H9 (cell line): ENCODE measurements around the gene APOLD1. TPM values are rescaled to one million over a fixed set of nuclear protein-coding genes. Genes with fewer than 3 reads are reported as not detected.

Source experiments
- DNase-seq: peaks from one replicate; pipeline ENCODE4 v3.0.0-alpha.2; 2017
- H2AFZ ChIP-seq: one replicate; pipeline ENCODE4 v1.6.1; 2013; ENCODE audit warnings: mild to moderate bottlenecking, low read length, control low read depth, moderate library complexity
- H2AK5ac ChIP-seq: 2 replicates; pipeline ENCODE4 v1.6.1; 2013; ENCODE audit warnings: low read length, control low read depth, mixed read lengths; ENCODE audit not compliant: insufficient read length
- H2BK120ac ChIP-seq: one replicate; pipeline ENCODE4 v1.6.1; 2013; ENCODE audit warnings: low read depth, mild to moderate bottlenecking, low read length, control low read depth, inconsistent platforms; ENCODE audit not compliant: poor library complexity, severe bottlenecking
- H2BK12ac ChIP-seq: 2 replicates; pipeline ENCODE4 v1.6.1; 2013; ENCODE audit warnings: low read length, control low read depth, mixed read lengths, low read depth; ENCODE audit not compliant: insufficient read length
- H2BK15ac ChIP-seq: 2 replicates; pipeline ENCODE4 v1.6.1; 2013; ENCODE audit warnings: low read depth, low read length, control low read depth
- H2BK20ac ChIP-seq: one replicate; pipeline ENCODE4 v1.6.1; 2013; ENCODE audit warnings: low read depth, mild to moderate bottlenecking, low read length, control low read depth, inconsistent platforms; ENCODE audit not compliant: poor library complexity, severe bottlenecking
- H2BK5ac ChIP-seq: 2 replicates; pipeline ENCODE4 v1.6.1; 2013; ENCODE audit warnings: low read length, control low read depth, mixed read lengths; ENCODE audit not compliant: insufficient read length
- H3K14ac ChIP-seq: 2 replicates; pipeline ENCODE4 v1.6.1; 2013; ENCODE audit warnings: low read length, control low read depth; ENCODE audit not compliant: insufficient read depth
- H3K18ac ChIP-seq: 2 replicates; pipeline ENCODE4 v1.6.1; 2013; ENCODE audit warnings: low read depth, mild to moderate bottlenecking, mixed read lengths, low read length, control low read depth; ENCODE audit not compliant: insufficient read length
- H3K23ac ChIP-seq: 2 replicates; pipeline ENCODE4 v1.6.1; 2013; ENCODE audit warnings: low read length, control low read depth, mixed read lengths, low read depth; ENCODE audit not compliant: insufficient read length
- H3K23me2 ChIP-seq: 2 replicates; pipeline ENCODE4 v1.6.1; 2013; ENCODE audit warnings: low read depth, mild to moderate bottlenecking, mixed read lengths, low read length, control low read depth; ENCODE audit not compliant: insufficient read length, poor library complexity, severe bottlenecking
- H3K27ac ChIP-seq: 2 replicates; pipeline ENCODE4 v1.5.1; 2013; ENCODE audit warnings: low read length, control low read depth, mixed read lengths, low read depth; ENCODE audit not compliant: insufficient read length
- H3K27me3 ChIP-seq: 2 replicates; pipeline ENCODE4 v1.6.1; 2013; ENCODE audit warnings: low read length, control low read depth, inconsistent platforms; ENCODE audit not compliant: insufficient read depth
- H3K4ac ChIP-seq: 2 replicates; pipeline ENCODE4 v1.6.1; 2013; ENCODE audit warnings: low read depth, mild to moderate bottlenecking, control low read depth, inconsistent platforms, low read length, moderate library complexity
- H3K4me1 ChIP-seq: 2 replicates; pipeline ENCODE4 v1.6.1; 2013; ENCODE audit warnings: low read length, control low read depth, inconsistent platforms; ENCODE audit not compliant: insufficient read depth
- H3K4me2 ChIP-seq: 2 replicates; pipeline ENCODE4 v1.6.1; 2013; ENCODE audit warnings: low read length, control low read depth, mixed read lengths; ENCODE audit not compliant: insufficient read length, insufficient read depth
- H3K56ac ChIP-seq: 2 replicates; pipeline ENCODE4 v1.6.1; 2013; ENCODE audit warnings: low read depth, mild to moderate bottlenecking, mixed read lengths, low read length, control low read depth; ENCODE audit not compliant: insufficient read length
- H3K79me1 ChIP-seq: 2 replicates; pipeline ENCODE4 v1.6.1; 2013; ENCODE audit warnings: low read depth, mild to moderate bottlenecking, moderate library complexity, low read length, control low read depth, inconsistent platforms; ENCODE audit not compliant: insufficient read depth, poor library complexity, severe bottlenecking
- H3K79me2 ChIP-seq: 2 replicates; pipeline ENCODE4 v1.6.1; 2013; ENCODE audit warnings: low read length, control low read depth, inconsistent platforms; ENCODE audit not compliant: insufficient read depth
- H3K9ac ChIP-seq: 2 replicates; pipeline ENCODE4 v1.6.1; 2013; ENCODE audit warnings: low read length, control low read depth, mixed read lengths; ENCODE audit not compliant: insufficient read length; ENCODE audit errors: extremely low read depth
- H3K9me3 ChIP-seq: one replicate; pipeline ENCODE4 v1.6.1; 2013; ENCODE audit warnings: low read depth, low read length, inconsistent platforms; ENCODE audit not compliant: control insufficient read depth
- H3T11ph ChIP-seq: one replicate; pipeline ENCODE4 v1.6.1; 2013; ENCODE audit warnings: mild to moderate bottlenecking, low read length, control low read depth, inconsistent platforms
- H4K20me1 ChIP-seq: one replicate; pipeline ENCODE4 v1.6.1; 2013; ENCODE audit not compliant: control insufficient read depth, insufficient read length, insufficient read depth
- H4K5ac ChIP-seq: 2 replicates; pipeline ENCODE4 v1.6.1; 2013; ENCODE audit warnings: low read depth, mild to moderate bottlenecking, mixed read lengths, low read length, control low read depth; ENCODE audit not compliant: insufficient read length
- H4K8ac ChIP-seq: replicated peaks from 2 replicates; pipeline ENCODE4 v1.6.1; 2013; ENCODE audit warnings: low read length, control low read depth, mixed read lengths, low read depth; ENCODE audit not compliant: insufficient read length
- H4K91ac ChIP-seq: 2 replicates; pipeline ENCODE4 v1.6.1; 2013; ENCODE audit warnings: low read depth, mild to moderate bottlenecking, moderate library complexity, mixed read lengths, low read length, control low read depth; ENCODE audit not compliant: insufficient read length
- H3K27ac Mint-ChIP-seq, 3 experiments: 2 replicates in 2 of 3; 3 replicates in 1 of 3; pipeline ENCODE4 v1.8.0; 2020 to 2021; ENCODE audit warnings: mixed read lengths in 3 of 3, mild to moderate bottlenecking in 1 of 3, moderate library complexity in 1 of 3
- H3K27me3 Mint-ChIP-seq: 2 replicates; pipeline ENCODE4 v1.8.0; 2021; ENCODE audit warnings: low read depth, mild to moderate bottlenecking, moderate library complexity, mixed read lengths
- H3K36me3 Mint-ChIP-seq, 3 experiments: 2 replicates in 2 of 3; 3 replicates in 1 of 3; pipeline ENCODE4 v1.8.0; 2020 to 2021; ENCODE audit warnings: low read depth in 3 of 3, mixed read lengths in 3 of 3; ENCODE audit not compliant: insufficient read depth in 1 of 3
- H3K4me1 Mint-ChIP-seq, 2 experiments: 2 replicates each; pipeline ENCODE4 v1.8.0; 2020; ENCODE audit warnings: mixed read lengths in 2 of 2
- H3K4me3 Mint-ChIP-seq, 2 experiments: 2 replicates in 1 of 2; 3 replicates in 1 of 2; pipeline ENCODE4 v1.8.0; 2020 to 2021; ENCODE audit warnings: mild to moderate bottlenecking in 2 of 2, mixed read lengths in 2 of 2, moderate library complexity in 1 of 2
- H3K9me3 Mint-ChIP-seq, 2 experiments: 2 replicates in 1 of 2; 3 replicates in 1 of 2; pipeline ENCODE4 v1.8.0; 2020; ENCODE audit warnings: mild to moderate bottlenecking in 2 of 2, mixed read lengths in 2 of 2, moderate library complexity in 1 of 2
- CTCF ChIP-seq: fragments of 200-600 bp; sonication (generic); conservative IDR thresholded peaks from 3 replicates; pipeline ENCODE4 v1.8.0; 2021; ENCODE audit warnings: antibody characterized with exemption, mild to moderate bottlenecking
- WGBS: extraction: QIAGEN DNeasy Blood & Tissue Kit; methylation state at CpG from one replicate; pipeline ENCODE4 v1.1.7; 2013; ENCODE audit warnings: missing lambda C conversion rate, low lambda C conversion rate, mixed read lengths; ENCODE audit not compliant: insufficient read length; ENCODE audit errors: extremely low coverage; 5-methylcytosine and 5-hydroxymethylcytosine counted together
- total RNA-seq: library from RNA; stranded (reverse); gene quantifications from 2 replicates; pipeline ENCODE4 v1.2.1, GENCODE V29; 2021

The APOLD1 gene
- total RNA-seq, 1 experiment from 2014 or later = 0.48 TPM

GRCh38 chr12:12779007-12779406, 6.5 kb upstream of the APOLD1 start:
- no peaks in the 10 kb centered on the region for H3K79me1 ChIP-seq
- Mint-ChIP-seq H3K36me3 (no peaks in the 10 kb centered on the region), H3K27ac (no peak overlapping the region), H3K27me3 (peaks cover 16% of the 10 kb centered on the region), H3K9me3 (no peaks in the 10 kb centered on the region; a peak in 1 of 5 replicates), H3K4me1 (no peaks in the 10 kb centered on the region), H3K4me3 (no peak overlapping the region)
- H2AFZ ChIP-seq = no peak overlapping the region
- no peak overlapping the region for H2BK12ac ChIP-seq
- H4K91ac ChIP-seq = no peak overlapping the region
- H2BK120ac ChIP-seq = no peak overlapping the region
- H4K8ac ChIP-seq = no peak overlapping the region
- H3K14ac ChIP-seq = no peak overlapping the region
- H3K23ac ChIP-seq = no peak overlapping the region
- H2BK5ac ChIP-seq = no peak overlapping the region
- H3K27me3 ChIP-seq = no peaks in the 10 kb centered on the region; the same call in 1 of the 2 replicates
- no peak overlapping the region for H2BK15ac ChIP-seq
- no CpG with 5 or more reads among the region's 2 CpGs for WGBS
- no peak overlapping the region for H2BK20ac ChIP-seq
- H3K9me3 ChIP-seq = no peaks in the 10 kb centered on the region
- DNase-seq = no peak
- no peaks in the 10 kb centered on the region for H3K79me2 ChIP-seq
- no peak overlapping the region for H3K4ac ChIP-seq
- no peak overlapping the region for H3K18ac ChIP-seq
- TF ChIP-seq CTCF = no peak
- no peak overlapping the region for H4K5ac ChIP-seq
- no peaks in the 10 kb centered on the region for H4K20me1 ChIP-seq
- no peaks in the 10 kb centered on the region for H3K23me2 ChIP-seq
- no peak overlapping the region for H3K4me2 ChIP-seq
- H3K56ac ChIP-seq = no peak overlapping the region
- H3K4me1 ChIP-seq = no peaks in the 10 kb centered on the region
- H3T11ph ChIP-seq = no peak overlapping the region
- H3K27ac ChIP-seq = no peak overlapping the region
- H2AK5ac ChIP-seq = no peak overlapping the region
- H3K9ac ChIP-seq = no peak overlapping the region
